CD4-positive, alpha-beta T cell treated with Interferon gamma for 1 hour (primary cell): ENCODE results near the gene GALR3.
"Not testable (repeated sequence)": the region's sequence is repeated elsewhere in the genome, so short reads cannot be mapped to it uniquely, and the experiment has no call there.

Source experiments
- DNase-seq: peaks from one replicate; pipeline ENCODE4 v3.0.0-alpha.2; 2020

Gene GALR3

DNA sequence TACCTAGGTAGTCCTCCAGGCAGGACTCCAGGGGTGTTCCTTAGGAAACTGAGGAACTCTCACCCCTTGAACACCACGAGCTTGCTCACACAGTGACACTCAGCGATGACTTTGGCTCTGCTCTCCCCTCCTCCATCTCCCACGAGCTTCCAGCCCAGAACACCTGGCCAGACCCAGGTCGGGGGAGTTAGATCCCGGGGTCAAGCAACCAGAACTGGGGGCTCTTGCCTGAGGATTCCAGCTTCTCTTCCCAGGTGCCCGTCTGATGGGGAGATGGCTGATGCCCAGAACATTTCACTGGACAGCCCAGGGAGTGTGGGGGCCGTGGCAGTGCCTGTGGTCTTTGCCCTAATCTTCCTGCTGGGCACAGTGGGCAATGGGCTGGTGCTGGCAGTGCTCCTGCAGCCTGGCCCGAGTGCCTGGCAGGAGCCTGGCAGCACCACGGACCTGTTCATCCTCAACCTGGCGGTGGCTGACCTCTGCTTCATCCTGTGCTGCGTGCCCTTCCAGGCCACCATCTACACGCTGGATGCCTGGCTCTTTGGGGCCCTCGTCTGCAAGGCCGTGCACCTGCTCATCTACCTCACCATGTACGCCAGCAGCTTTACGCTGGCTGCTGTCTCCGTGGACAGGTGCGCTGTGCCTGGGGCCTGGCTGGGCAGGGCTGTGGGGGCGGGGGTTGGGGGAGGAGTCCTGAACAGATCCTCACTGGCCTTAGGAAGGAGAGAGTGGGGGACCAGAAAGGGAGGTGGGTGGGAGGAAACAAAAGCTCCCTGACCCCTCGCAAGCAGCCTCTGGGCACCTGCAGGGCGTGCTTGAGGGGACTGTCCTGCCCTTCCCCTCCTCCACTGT is at the start of gene GALR3:
GALR3 (plus strand) TSS at position 249 of the 852 bp plus-strand sequence; CDS start at position 274, 25 bp downstream.
- no peak for DNase-seq

DNA sequence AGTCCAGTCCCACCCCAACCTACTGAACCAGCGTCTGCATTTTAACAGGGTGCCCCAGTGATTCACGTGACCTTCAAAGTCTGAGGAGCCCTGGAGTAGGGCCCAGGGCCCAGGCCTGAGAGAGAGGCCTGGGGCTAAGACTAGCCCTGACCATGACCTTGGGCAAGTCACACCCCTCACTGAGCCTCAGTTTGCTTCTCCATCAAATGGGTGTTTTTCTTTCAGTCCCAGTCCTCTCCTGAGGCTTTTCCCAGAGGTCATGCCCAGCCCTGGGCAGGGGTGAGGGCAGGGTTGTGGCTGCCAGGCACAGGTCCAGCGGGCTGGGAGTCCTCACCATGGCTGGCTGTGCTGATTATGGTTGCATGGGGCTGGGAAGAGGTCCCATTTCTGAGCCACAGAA is 48.5 kb upstream of the GALR3 start:
- DNase-seq: no peak

DNA sequence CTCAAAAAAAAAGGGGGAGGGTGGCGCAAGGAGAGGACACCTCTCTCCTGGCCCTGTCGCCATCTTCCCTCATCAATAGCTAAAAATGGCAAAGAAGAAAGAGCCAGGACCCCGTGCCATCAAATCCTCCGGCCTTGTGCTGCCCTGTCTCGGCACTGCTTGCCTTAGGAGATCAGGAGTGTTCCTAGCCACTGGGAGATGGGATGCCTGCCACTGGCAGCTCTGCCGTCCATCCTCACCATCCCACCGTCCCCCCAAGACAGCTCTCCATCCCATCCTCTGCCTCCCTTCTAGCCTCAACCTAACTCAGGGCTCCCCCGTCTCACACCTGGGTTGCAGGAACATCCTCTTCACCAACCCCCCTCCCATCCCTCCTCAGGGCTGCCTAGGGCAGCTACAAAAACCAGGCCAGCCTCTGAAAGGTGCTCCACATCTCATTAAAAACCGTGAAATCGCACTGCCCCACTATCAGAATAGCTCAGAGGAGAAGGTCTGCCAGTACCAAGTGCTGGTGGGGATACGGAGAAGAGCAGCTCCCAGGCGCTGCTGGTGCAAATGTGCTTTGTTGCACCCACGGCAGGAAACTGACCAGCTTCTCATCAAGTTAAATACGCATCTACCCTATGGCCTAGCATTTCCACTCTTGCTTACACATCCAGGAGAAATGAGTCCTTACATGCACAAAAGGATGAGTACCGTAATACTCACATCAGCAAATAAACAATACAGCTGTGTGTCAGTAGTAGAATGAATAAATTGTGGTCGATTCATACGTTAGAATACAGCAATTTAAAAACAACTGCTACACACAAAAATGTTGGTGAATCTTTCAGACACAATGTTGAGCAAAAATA is 47.2 kb upstream of the GALR3 start:
- no peak for DNase-seq

DNA sequence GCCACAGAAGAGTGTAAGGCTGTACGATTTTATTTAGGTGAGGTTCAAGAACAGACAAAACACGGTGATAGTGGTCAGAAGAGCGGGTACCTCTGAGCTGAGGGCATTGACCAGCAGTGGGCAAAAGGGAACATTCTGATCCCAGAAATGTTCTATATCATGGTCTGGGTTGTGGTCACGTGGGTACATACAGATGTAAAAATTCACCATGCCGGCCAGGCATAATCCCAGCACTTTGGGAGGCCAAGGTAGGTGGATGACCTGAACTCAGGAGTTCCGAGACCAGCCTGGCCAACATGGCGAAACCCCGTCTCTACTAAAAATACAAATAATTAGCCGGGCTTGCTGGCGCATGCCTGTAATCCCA is 46.6 kb upstream of the GALR3 start:
- DNase-seq: no peak

DNA sequence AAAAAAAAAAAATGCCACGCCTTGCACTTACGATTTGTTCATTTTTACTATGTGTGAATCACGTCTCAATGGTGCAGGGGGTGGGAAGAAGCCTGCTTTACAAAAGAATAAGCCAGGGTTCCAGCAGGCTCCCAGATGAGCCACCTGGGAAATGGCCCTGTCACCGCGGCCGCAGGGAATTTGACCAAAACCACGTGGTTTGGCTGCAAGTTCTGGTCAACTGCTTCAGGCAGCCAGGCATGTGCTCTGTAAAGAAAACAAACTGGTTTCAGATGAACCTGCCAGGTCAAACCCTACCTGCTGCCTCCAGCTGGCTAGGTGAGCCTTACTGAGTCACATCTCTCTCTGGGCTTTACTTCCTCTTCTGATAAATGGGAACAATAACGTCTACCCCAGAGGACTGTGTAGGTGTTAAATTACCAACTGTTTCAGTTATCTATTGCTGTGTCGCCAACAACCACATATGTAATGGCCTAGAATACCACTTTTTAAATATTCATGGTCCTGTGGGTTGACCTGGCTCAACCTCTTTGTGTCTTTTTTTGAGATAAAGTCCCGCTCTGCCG is 46.0 kb upstream of the GALR3 start:
- no peak for DNase-seq

DNA sequence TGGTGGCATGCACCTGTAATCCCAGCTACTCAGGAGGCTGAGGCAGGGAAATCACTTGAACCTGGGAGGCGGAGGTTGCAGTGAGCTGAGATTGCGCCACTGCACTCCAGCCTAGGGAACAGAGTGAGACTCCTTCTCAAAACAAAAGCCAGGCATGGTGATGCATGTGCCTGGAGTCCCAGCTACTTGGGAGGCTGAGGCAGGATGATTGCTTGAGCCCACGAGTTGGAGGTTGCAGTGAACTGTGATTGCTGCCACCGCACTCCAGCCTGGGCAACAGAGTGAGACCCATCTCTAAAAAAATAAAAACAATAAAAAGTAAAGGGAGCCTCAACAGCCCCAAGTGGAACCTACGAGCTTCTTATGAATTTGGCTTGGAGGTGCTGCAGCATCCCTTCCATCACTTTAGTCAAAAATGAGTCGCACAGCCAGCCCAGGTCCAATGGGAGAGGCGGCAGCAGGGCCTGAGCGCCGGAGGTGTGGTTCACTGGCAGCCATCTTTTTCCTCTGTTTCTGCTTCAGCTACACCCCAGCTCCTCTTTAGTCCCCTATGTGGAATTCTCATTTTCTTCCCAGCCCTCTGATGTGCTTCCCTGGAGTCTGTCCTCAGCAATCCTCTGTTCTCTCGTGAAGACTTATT is 44.7 kb upstream of the GALR3 start:
- DNase-seq: no peak

- no peak for DNase-seq
Measured at GRCh38 chr22:37781434-37782059, 41.6 kb upstream of the GALR3 start.

DNA sequence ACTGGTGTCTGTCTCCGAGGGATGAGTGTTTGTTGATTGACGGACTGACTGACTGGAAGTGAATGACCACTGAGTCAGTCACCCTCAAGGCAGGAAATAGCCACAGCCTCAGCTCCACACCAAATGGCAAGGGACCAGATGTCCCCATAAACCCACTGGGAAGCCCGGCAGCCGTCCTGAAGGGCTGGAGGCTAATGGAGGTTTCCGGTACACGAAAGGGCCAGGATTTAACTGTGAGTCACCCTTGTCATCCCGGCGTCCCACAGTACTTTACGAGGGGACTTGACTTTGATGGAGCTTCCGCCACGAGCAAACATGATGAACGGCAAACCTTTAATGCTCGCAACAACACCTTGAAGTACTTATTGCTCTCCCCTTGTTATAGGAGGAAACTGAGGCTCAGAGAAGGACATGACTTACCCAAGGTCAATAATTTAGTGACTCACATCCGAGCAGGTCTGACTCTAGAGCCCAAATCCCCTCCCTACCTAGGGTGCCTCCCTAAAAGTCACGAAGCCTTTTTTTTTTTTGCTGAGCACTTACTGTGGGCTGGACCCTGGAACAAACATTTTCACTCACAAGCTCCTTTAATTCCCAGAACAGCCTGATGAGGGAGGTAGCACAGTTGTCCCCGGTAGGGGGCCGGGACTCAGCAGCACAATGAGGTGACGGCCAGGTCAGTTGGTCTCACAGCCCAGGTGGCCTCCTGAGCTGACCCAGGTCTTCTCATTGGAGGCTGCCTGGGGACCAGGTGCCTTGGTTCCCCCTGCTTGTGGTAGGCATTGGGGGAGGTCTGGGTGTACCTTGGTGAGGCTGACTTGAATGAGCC is 40.6 kb upstream of the GALR3 start:
- DNase-seq: no peak

DNA sequence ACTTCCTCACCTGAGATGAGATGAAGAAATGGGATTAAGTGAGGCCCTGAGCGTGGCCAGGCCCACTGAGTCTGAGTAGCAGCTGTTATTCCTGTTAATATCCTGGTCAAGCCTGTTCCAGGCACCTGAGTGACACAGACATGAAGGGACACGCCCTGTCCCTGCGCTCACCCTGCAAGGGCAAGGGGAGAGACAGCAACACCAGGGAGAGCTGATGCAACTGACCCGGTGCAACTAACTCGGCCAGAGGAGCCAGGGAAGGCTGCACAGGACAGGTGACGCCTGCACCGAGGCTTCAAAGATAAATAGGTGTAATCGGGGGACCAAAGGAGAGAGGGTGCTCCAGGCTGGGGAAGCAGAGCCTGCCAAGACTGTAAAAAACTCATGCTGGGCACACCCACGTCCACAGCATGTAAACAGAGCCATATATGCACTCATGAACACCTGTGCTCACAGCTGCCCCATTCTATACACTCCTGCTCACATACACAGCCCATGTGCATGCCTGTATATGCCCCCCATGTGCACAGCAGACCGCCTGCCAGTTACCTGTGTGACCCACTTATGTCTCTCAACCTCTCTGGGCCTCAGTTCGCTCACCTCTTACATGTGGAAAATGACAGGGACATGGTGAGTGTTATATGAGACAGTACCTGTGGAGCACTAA is 38.2 kb upstream of the GALR3 start:
- DNase-seq: no peak

DNA sequence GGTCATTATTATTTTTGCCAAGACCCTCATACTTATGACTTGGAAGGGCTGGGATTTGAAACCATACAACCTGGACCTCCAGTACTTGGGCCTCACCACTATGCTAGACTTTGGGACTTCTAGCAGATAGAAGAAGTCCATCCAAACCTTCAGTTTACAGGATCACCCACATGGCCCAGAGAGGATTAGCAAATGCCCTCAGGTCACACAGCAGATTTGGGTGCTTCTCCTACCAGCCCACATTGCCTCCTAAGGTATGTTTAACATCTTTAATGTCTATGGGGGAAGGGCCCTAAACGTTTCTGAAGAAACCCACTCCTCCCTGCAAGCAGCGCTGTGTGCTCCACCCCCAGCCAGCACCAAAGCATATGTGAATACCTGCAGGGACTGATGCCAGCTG is 32.9 kb upstream of the GALR3 start:
- DNase-seq: no peak

GRCh38 chr22:37792494-37792893 is 30.7 kb upstream of the GALR3 start:
- DNase-seq: no peak

GRCh38 chr22:37794376-37794775 is 28.8 kb upstream of the GALR3 start:
- no peak for DNase-seq

DNA sequence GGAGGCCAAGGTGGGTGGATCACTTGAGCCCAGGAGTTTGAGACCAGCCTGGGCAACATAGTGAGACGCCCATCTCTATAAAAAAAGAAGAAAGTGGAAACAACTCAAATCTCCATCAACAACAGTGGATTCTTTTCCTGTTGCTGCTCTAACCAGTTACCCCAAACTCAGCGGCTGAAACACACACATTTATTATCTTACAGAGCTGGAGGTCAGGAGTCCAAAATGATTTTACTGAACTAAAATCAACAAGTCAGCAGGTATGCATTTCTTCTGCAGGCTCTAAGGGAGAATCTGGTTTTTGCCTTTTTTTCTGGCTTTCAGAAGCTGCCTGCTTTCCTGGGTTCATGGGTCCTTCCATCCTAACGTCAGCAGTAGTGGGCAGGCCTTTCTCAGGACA is 27.1 kb upstream of the GALR3 start:
- DNase-seq: no peak

DNA sequence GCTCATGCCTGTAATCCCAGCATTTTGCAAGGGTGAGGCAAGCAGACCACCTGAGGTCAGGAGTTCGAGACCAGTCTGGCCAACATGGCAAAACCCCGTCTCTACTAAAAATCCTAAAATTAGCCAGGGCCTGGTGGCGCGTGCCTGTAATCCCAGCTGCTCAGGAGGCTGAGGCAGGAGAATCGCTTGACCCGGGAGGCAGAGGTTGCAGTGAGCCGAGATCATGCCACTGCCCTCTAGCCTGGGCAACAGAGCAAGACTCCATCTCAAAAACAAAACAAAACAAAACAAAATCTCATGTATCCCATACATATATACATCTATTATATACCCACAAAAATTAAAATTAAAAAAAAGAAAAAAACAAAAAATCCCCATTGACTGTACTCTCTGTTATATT is 25.9 kb upstream of the GALR3 start:
- not testable (repeated sequence) for DNase-seq

- DNase-seq: no peak
Measured at GRCh38 chr22:37797874-37798500, 25.2 kb upstream of the GALR3 start.

DNA sequence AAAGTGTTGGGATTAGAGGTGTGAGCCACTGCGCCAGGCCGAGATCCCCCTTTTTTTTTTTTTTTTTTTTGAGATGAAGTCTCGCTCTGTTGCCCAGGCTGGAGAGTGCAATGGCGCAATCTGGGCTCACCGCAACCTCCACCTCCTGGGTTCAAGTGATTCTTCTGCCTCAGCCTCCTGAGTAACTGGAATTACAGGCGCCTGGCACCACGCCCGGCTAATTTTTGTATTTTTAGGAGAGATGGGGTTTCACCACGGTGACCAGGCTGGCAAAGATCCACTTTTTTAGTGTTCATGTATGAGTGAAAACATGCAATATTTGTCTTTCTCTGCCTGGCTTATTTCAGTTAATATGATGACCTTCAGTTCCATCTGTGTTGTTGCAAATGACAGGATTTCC is 23.2 kb upstream of the GALR3 start:
- not testable (repeated sequence) for DNase-seq

DNA sequence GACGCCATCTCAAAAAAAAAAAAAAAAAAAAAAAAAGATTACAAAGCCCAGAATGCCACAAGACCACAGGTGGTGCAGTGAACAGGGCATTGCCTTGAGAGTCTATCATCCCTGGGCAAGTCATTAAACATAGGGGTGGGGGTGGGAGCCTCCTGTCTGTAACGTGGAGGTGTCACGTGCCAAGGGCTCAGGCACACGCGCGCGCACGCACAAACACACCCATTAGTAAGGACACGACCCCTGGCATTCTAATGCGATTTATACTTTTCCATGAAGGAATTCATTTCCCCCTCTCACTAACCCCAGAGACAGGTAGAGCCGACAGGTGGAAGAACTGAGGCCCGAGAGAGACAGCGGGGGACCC is 21.3 kb upstream of the GALR3 start:
- no peak for DNase-seq

DNA sequence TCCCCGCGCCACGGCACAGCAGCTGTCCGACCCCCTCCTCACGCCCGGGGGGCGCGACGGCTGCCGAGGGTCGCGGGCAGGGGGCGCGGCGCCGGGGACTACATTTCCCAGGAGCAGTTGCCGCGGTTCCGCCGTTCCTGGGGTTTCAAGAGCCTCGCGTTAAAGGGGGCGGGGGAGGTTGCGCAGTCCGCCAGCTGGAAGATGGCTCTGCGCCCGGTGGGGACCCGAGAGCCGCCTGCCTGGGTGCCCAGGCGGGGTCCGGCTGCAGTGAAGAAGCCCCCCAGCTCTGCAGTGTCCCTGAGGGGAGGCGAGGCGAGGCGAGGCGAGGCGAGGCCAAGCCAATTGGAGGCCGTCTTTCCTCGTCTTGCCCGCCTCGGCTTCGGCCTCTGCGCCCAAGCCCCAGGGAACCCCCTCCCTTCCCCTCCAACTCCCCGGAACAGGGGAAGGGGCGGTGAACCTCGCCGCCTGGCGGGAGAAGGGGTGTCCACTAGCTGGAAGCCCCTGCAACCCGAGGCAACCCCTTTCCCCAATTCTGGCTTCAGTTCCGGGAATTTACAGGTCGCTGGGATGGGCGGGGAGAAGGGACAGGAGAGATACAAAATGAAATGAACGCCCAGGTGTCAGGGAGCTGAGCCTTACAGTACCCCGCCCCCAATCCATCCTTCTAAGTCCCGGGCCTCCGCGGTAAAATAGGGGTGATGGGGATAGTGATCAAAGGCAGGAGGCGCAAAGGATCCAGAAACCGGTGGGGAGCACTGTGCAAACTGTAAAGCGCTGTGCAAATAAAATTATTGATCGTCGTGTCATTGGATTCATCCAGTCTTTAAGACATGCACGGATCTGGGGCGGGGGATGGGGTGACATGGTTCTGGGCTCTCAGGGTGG is 20.6 kb upstream of the GALR3 start:
- no peak for DNase-seq

GRCh38 chr22:37803195-37803638 is 20.0 kb upstream of the GALR3 start:
- no peak for DNase-seq
